GM15510 (cell line): ENCODE results near the gene CRY2.

Experiments
- POLR2A ChIP-seq: IDR thresholded peaks from 3 replicates; pipeline ENCODE4 v1.6.1; 2011; ENCODE audit warnings: borderline replicate concordance; ENCODE audit not compliant: insufficient read length; ENCODE audit errors: extremely low read depth

Gene CRY2

DNA sequence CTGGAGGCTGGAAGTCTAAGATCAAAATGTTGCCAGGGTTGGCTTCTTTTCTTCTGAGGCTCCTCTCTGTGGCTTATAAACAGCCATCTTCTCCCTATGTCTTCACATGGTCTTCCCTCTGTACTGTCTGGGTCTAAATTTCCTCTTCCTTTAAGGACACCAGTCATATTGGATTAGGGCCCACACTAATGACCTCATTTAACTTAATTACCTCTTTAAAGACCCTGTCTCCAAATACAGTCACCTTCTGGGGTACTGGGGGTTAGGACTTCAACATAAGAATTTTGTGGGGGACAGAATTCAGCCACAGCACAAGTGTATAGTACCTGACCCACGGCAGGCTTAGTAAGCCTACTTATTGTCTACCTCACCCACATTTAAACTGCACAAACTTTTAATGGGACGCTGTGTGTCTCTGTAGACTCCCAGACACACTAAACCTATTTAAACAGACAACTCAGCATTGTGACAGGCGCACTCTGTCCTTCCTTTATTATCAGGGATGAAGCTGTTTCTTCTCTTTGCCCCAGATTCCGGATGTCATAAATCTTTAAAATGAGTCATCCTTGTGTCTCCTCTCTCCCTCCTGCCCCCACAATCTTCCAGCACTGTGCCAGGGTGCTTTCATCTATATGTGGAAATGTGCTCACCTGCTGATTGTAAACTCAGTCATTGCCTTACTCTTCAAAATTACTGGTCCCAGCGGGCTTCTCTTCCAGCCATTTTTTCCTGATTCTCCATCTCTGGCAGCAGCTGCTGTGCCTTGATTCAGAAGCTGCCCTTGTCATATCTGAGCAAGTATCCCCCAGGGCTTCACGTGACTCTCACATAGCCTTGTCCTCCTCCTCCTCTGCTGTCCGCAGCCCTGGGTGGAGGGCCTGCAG, 32.8 kb downstream of the CRY2 start:
- TF ChIP-seq POLR2A, result no peak

DNA sequence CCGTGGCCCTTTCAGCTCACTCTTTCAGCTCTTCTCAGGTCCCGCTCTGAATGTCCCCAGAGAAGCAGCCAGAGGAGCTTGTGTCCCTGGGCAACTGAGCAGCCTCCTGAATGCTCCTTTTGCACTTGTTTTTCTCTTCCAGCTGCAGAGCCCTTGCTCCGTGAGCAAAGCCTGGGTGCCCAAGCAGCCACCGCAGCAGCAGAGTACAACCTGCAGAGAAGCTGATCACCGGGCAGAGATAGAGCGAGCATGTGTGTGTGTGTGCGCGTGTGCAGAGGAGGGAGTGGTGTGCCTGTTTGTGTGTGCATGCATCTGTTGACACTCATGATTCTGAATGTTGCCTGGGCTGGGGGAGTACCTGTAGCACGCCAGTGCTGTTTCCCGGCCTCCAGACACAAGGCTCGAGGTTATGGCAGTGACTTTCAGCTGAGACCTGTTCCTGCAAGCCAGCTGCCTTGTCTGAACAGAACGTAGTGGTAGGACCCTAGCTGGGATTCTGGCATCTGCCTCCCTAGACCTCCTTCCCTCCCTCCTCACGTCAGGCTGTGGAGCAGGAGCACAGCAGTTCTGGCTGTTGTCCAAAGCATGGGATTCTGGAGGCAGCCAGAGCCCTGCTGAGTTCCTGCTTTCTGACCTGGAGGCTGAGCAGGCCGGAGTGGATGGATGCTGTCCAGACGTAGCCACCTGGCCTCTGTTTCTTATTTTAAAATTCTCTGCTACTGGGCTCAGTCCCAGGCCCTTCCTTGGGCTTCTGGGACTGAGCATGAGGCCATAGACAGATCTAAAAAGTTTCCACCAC, 33.7 kb downstream of the CRY2 start:
- TF ChIP-seq POLR2A, result no peak

DNA sequence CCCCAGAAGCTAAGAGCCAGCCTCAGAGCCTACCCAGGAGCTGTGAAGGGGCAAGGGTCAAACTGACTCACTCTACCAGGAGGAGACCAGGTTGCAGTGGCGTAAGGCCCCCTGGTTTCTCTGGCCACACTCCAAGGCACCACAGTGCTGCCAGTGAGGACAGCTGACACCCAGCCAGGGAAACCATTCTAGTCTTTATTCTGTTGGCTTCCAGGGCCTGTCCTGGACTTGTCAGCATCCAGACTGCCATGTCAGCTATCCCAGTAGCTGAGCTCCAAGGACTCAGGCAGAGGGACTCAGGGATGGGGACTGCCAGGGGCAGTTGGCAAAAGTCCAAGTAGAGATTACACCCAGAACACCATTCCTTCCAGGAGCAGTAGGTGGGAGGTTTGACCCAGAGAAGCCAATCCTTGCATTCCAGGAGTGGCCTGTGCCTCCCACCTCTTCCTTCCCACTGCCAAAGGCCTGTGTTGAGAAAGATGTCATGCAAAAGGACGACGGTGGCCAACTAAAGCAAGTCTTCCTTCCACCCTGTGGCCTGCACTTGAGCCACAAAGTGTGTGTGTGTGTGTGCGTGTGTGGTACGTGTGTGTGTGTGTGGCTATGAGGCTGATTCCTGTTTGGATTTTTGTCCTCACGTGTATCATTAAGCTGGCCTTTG, 34.6 kb downstream of the CRY2 start:
- TF ChIP-seq POLR2A, result no peak

DNA sequence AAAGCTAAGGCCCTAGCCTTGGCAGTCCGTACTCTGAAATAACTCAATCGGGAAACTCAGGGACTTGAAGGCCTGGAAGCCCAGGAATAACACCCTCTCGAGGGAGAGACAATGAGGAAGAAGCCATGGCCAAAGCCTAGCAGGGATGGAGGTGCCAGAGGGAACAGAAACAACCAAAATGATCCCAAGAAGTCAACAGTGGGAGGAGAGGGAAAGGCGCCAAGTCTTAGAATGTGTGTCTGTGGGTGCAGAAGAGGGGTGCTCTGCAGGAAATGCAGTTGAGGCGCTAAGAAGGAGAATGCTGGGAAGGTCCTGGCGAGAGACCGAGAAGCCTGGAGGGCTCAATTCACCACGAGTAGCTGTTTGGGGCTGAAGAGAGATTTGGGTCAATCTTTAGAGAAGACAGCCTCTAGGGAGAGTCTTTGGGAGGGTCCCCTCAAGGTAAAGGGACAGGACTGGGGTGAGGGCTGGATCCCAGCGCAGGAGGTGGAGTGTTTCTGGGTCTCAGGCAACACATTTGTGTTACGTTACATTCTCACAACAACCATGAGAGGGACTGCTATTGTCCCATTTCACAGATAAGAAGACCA, 37.4 kb downstream of the CRY2 start:
- no peak for TF ChIP-seq POLR2A

DNA sequence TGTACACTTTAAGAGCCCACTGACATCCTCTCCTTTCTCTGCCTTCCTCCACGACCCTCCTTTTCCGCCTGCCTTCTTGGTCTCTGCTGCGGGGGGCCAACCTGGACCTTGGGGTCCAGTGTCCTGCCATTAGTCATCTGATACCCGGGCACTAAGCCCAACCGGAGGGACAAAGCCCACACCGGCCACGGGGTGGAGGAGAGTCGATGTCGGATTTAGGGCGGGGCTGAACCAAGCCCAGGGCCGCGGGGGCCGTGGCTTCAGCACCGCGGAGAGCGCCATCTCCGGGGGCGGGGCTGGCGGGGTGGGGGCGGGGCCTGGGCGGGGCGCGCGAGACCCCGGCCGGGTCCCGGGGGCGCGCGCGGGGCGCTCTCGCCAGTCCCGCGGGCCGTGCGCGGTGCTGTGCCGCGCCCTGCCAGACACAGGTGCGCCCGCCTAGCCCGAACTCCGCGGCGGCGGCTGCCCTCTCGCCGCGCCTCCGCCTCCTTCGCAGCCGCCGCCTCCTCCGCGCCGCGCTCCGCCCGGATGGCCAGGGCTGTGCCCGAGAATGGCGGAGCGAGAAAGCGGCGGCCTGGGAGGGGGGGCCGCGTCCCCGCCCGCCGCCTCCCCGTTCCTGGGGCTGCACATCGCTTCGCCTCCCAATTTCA, 38.1 kb downstream of the CRY2 start, which contains the start of gene MAPK8IP1:
MAPK8IP1 (plus strand) TSS at position 378 of the 647 bp plus-strand sequence; CDS start at position 548, 170 bp downstream.
- no peak for TF ChIP-seq POLR2A

DNA sequence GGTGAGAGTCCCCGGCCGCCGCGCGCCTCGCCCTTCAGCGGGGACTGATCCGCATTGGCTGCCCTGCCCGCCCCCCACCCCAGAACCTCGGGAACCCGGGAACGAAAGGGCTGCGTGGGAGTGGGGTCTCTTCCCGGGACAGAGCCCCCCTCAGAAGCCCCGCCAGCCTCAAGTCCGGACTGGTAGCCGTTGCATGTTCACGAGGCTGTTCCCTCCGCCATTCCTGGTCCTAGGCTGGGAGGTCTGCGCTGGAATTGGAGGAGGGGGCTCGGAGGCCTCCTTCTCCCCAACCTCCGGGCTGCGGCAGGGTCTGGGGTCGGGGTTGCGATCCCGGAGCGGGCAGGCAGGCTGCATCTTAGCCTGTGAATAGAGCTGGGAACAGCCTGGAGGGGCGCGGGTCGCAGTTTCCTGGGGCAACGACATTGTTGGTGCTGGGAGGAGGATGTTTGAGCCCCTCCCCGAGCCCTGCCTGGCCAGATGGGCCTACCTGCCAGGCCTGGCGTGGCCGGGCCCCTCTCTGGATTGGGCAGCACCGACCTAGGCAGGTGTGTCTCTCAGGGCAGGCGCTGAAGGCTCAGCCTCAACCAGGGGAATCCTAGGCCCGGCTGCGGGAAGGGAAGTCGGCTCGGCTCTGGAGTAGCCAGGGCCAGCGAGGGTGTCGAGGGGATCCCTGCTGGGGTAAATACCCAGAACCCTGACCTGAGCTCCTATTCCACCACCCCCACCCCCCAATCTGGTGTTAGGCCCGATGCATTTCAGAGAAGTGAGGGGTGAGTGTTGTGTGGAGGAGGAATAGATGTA, 38.8 kb downstream of the CRY2 start:
- TF ChIP-seq POLR2A, result no peak

DNA sequence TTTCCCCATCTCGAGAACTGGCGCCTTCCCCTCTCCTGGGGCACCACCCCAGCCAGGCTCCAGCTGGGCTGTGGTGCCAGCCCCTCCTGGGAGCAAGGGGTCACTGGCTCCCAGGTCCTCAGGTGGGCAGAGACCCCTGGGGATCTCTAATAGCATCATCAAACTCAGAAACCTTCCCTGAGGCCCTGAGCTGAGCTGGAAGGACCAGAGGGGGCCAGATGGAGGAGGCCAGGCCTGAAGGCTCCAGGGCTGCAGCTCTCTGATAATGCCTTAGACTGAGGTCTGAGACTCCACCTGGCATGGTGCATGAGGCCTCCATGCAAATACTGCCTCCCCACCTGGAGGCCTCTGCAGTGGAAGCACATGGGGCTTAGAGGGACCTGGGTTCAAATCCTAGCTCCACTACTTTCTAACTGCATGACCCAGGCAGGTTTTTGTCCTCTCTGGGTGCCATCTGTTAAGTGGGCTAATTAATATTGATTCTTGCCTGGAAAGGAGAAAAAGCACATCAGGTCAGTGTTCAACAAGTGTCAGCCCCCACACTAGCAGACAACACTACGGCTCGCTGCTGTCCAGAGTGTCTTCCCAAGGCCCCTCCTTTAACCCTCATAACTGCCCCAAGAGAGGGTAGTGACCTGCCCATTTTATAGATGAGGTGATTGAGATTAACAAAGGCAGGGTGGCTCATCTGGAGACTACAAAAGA, 39.7 kb downstream of the CRY2 start:
- TF ChIP-seq POLR2A, result no peak

DNA sequence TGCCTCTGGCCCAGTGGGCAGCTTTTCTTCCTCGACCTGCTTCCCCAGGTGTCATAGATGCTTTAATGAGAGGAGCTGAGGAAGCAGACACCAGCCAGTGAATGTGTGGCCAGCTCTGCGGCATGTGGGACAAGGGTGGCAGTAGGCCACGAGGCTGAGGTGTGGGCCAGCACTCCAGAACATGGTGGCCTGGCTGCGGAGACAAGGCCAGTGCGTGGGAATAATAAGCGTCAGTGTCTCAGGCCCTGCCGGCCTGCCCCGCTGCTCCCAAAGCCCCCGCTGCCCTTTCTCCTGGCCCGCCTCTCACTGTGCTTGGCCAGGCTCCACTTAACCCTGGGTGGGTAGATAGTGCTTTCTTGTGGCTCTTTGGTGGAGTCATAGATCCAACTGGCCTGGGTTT, 40.3 kb downstream of the CRY2 start:
- no peak for TF ChIP-seq POLR2A

DNA sequence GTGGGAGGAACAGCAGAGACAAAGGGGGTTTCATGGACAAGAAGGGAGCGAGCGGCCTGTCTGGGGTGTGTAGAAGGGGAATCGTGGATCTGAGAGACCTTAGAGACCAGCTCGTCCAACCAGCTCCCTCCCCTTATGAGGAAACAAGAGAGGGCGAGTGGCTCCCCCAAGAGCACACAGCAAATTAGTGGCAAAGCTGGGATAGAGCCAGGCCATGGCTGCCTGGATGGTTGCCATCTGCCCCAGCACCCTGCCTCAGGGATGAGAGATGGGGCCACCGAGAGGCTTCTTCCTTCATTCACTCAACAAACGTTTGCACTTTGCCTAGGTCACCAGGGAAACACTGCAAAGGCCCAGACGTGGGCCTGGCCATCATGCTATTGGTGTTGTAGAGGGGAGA, 42.3 kb downstream of the CRY2 start:
- no peak for TF ChIP-seq POLR2A

DNA sequence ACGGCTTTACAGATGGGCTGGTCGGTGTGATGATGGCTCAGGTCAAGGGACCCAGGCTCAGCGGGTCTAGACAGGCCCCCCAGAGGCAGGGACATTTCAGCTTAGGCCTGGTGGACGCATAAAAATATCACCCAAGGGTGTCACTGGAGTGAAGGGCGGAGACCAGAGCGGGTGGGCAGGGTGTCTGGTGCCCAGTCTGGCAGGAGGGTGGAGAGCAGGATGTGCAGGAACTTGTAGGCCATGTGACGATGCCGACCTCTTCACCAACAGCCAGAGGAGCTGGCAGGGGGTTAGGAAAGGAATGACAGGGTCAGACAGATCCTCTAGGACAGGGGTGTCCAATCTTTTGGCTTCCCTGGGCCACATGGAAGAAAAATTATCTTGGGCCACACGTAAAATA, 42.7 kb downstream of the CRY2 start:
- no peak for TF ChIP-seq POLR2A

DNA sequence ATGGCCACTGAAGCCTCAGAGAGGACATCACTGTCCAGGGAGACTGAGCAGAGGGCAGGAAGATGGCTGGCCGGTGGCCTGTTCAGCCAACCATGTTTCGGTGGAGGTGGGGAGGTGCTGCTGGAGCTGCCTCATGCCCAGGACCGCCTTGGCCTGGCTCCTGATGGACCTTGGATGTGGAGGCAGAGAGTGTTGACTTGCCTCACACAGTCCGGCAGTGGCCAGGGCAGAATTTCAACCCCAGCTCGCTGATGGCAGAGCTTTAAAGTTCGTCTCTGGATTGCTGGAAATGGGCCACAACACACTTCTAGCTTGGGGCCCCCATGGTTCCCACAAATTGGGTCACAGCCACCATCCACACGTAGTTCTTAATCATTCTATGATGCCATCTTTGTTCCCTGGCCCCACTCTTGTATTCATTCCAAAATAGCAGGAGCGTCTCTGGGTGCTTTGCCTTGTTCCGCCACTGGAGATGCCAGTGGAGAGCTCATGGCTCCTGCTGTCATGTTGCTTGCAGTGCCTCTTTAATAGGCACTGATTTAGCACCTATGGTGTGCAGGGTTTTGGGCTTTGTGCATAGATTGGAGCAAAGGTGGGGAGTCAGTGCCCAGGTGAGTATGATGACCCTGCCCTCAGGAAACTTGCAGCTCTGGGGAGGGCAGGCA, 43.7 kb downstream of the CRY2 start:
- TF ChIP-seq POLR2A, result no peak

DNA sequence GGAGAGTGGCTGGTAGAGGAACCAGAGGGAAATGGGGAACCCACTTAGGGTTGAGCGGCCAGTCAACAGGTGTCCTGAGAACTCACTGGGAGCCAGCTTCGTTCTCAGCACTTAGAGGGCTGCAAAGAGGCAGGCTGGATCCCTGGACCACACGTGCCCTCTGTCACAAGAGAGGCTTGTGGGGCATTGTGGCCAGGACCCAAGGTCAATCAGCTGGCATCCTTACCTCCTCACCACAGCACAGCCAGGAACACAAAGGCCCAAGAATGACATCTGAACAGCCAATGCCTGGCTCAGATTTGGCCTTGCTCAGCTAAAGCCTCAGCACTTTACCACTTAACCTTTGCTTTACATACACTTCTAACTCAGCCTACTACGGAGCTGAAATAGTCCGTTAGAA, 45.6 kb downstream of the CRY2 start:
- no peak for TF ChIP-seq POLR2A
